Activated CD4-positive, alpha-beta T cell treated with anti-CD3 and anti-CD28 coated beads, Interleukin-2, amount 10 ng/mL, durations not matched to agents 7 days and 5 days (primary cell): ENCODE results near the gene CFAP43. TPM values are rescaled to one million over a fixed set of nuclear protein-coding genes. Genes with fewer than 3 reads are reported as not detected.

Source experiments
- CTCF ChIA-PET: fragments of 350-600 bp; sonication (Branson Sonifier 250); formaldehyde crosslinking; loops from one replicate; lab custom pipeline; 2021; ENCODE audit warnings: antibody characterized with exemption; lab: Charles Lee
- POLR2A ChIA-PET: fragments of 350-600 bp; sonication (Branson Sonifier 250); formaldehyde crosslinking; loops from one replicate; lab custom pipeline; 2021; ENCODE audit warnings: antibody characterized with exemption; lab: Charles Lee
- DNase-seq: peaks from one replicate; pipeline ENCODE4 v3.0.0-alpha.2; 2020
- H3K27ac Mint-ChIP-seq: one replicate; pipeline ENCODE4 v1.8.0; 2021; ENCODE audit warnings: mild to moderate bottlenecking, moderate library complexity, mixed read lengths
- H3K27me3 Mint-ChIP-seq: one replicate; pipeline ENCODE4 v1.8.0; 2021; ENCODE audit warnings: mixed read lengths
- H3K36me3 Mint-ChIP-seq: one replicate; pipeline ENCODE4 v1.8.0; 2021; ENCODE audit warnings: low read depth, mixed read lengths
- H3K4me1 Mint-ChIP-seq: one replicate; pipeline ENCODE4 v1.8.0; 2021; ENCODE audit warnings: mixed read lengths
- H3K4me3 Mint-ChIP-seq: one replicate; pipeline ENCODE4 v1.8.0; 2021; ENCODE audit warnings: mild to moderate bottlenecking, moderate library complexity, mixed read lengths
- H3K9me3 Mint-ChIP-seq: one replicate; pipeline ENCODE4 v1.8.0; 2021; ENCODE audit warnings: mixed read lengths
- total RNA-seq, 2 experiments: library from RNA; stranded (reverse); gene quantifications; one replicate each; pipeline ENCODE4 v1.2.3, GENCODE V29; 2021

CFAP43 gene
- total RNA-seq, 2 experiments from 2014 or later = not detected

GRCh38 chr10:104120512-104120902, 111.7 kb downstream of the CFAP43 start:
- Mint-ChIP-seq H3K4me3 (peak overlapping the region; percentile 94), H3K4me1 (peaks cover 40% of the 10 kb centered on the region), H3K27me3 (peaks cover 9% of the 10 kb centered on the region), H3K27ac (peak overlapping the region; percentile 100), H3K36me3 (peaks cover 10% of the 10 kb centered on the region), H3K9me3 (no peaks in the 10 kb centered on the region)
- ChIA-PET CTCF (interaction anchor here (0.8 to 1.8 kb wide), 12 partner anchors 8 to 233 kb away, joined by 3 to 7 read pairs (median 5); no protein-coding TSS in a partner anchor), POLR2A (interaction anchor here (0.6 to 1.7 kb wide), 4 partner anchors 73 to 226 kb away, joined by 4 to 5 read pairs (median 4); no protein-coding TSS in a partner anchor)
- DNase-seq = no peak

- H3K36me3 Mint-ChIP-seq = peaks cover 5% of the 10 kb centered on the region
- CTCF ChIA-PET = interaction anchor here (1.6 kb wide), 1 partner anchor 210 kb away, joined by 4 read pairs; no protein-coding TSS in a partner anchor
- H3K4me3 Mint-ChIP-seq = no peak overlapping the region
- H3K27me3 Mint-ChIP-seq = peaks cover 9% of the 10 kb centered on the region
- H3K9me3 Mint-ChIP-seq = no peaks in the 10 kb centered on the region
- POLR2A ChIA-PET = interaction anchor here (0.9 kb wide), 1 partner anchor 225 kb away, joined by 4 read pairs; no protein-coding TSS in a partner anchor
- peaks cover 35% of the 10 kb centered on the region for H3K4me1 Mint-ChIP-seq
- DNase-seq = no peak
- H3K27ac Mint-ChIP-seq = no peak overlapping the region
Measured at GRCh38 chr10:104119996-104120395, 112.2 kb downstream of the CFAP43 start.

- Mint-ChIP-seq H3K4me3 (no peak overlapping the region), H3K27me3 (peaks cover 9% of the 10 kb centered on the region), H3K27ac (no peak overlapping the region), H3K9me3 (no peaks in the 10 kb centered on the region), H3K36me3 (no peaks in the 10 kb centered on the region), H3K4me1 (peaks cover 26% of the 10 kb centered on the region)
- no peak for DNase-seq
- ChIA-PET POLR2A (no interaction called here), CTCF (no interaction called here)
Measured at GRCh38 chr10:104117839-104118323, 114.3 kb downstream of the CFAP43 start.

- no peak overlapping the region for H3K4me3 Mint-ChIP-seq
- H3K9me3 Mint-ChIP-seq = no peaks in the 10 kb centered on the region
- H3K4me1 Mint-ChIP-seq = peaks cover 9% of the 10 kb centered on the region
- no peaks in the 10 kb centered on the region for H3K36me3 Mint-ChIP-seq
- POLR2A ChIA-PET = no interaction called here
- peaks cover 20% of the 10 kb centered on the region for H3K27me3 Mint-ChIP-seq
- DNase-seq = no peak
- no peak overlapping the region for H3K27ac Mint-ChIP-seq
- CTCF ChIA-PET = interaction anchor here (0.7 to 1.7 kb wide), 3 partner anchors 8 to 423 kb away, joined by 3 to 5 read pairs (median 3); partner anchors contain the start of gene SFR1
Measured at GRCh38 chr10:104113376-104113956, 118.7 kb downstream of the CFAP43 start.

GRCh38 chr10:104109908-104110662, 122.1 kb downstream of the CFAP43 start:
- Mint-ChIP-seq H3K9me3 (no peaks in the 10 kb centered on the region), H3K4me1 (peaks cover 9% of the 10 kb centered on the region), H3K36me3 (no peaks in the 10 kb centered on the region), H3K27ac (no peak overlapping the region), H3K27me3 (peaks cover 11% of the 10 kb centered on the region), H3K4me3 (no peak overlapping the region)
- CTCF ChIA-PET = interaction anchor here (1.1 kb wide), 2 partner anchors 11 to 40 kb away, joined by 3 to 6 read pairs; partner anchors contain the start of gene SFR1
- no peak for DNase-seq
- POLR2A ChIA-PET = no interaction called here

GRCh38 chr10:104104926-104105325, 127.2 kb downstream of the CFAP43 start:
- Mint-ChIP-seq H3K27me3 (peaks cover 11% of the 10 kb centered on the region), H3K4me3 (no peak overlapping the region), H3K27ac (no peak overlapping the region), H3K9me3 (no peaks in the 10 kb centered on the region), H3K4me1 (peaks cover 2% of the 10 kb centered on the region), H3K36me3 (no peaks in the 10 kb centered on the region)
- POLR2A ChIA-PET = no interaction called here
- no peak for DNase-seq
- CTCF ChIA-PET = no interaction called here

- H3K27me3 Mint-ChIP-seq = peaks cover 11% of the 10 kb centered on the region
Measured at GRCh38 chr10:104104418-104104817, 127.7 kb downstream of the CFAP43 start.

GRCh38 chr10:104103956-104104355, 128.2 kb downstream of the CFAP43 start:
- ChIA-PET POLR2A (no interaction called here), CTCF (no interaction called here)
- Mint-ChIP-seq H3K36me3 (no peaks in the 10 kb centered on the region), H3K27ac (no peak overlapping the region), H3K9me3 (no peaks in the 10 kb centered on the region), H3K4me1 (no peaks in the 10 kb centered on the region), H3K27me3 (peaks cover 13% of the 10 kb centered on the region), H3K4me3 (no peak overlapping the region)
- no peak for DNase-seq

More at GRCh38 chr10:104104418-104104817, 127.7 kb downstream of the CFAP43 start:
- no peak overlapping the region for H3K4me3 Mint-ChIP-seq
- ChIA-PET POLR2A (no interaction called here), CTCF (no interaction called here)
- H3K9me3 Mint-ChIP-seq = no peaks in the 10 kb centered on the region
- H3K36me3 Mint-ChIP-seq = no peaks in the 10 kb centered on the region
- H3K27ac Mint-ChIP-seq = no peak overlapping the region
- DNase-seq = no peak
- no peaks in the 10 kb centered on the region for H3K4me1 Mint-ChIP-seq

GRCh38 chr10:104101902-104102301, 130.3 kb downstream of the CFAP43 start:
- DNase-seq = no peak
- H3K36me3 Mint-ChIP-seq = no peaks in the 10 kb centered on the region
- H3K4me3 Mint-ChIP-seq = no peak overlapping the region
- peaks cover 3% of the 10 kb centered on the region for H3K9me3 Mint-ChIP-seq
- peaks cover 13% of the 10 kb centered on the region for H3K27me3 Mint-ChIP-seq
- ChIA-PET CTCF (no interaction called here), POLR2A (no interaction called here)
- H3K4me1 Mint-ChIP-seq = no peaks in the 10 kb centered on the region
- no peak overlapping the region for H3K27ac Mint-ChIP-seq

GRCh38 chr10:104100795-104101194, 131.4 kb downstream of the CFAP43 start:
- DNase-seq = no peak
- POLR2A ChIA-PET = no interaction called here
- H3K9me3 Mint-ChIP-seq = peaks cover 7% of the 10 kb centered on the region
- no peaks in the 10 kb centered on the region for H3K36me3 Mint-ChIP-seq
- H3K27ac Mint-ChIP-seq = no peak overlapping the region
- no peaks in the 10 kb centered on the region for H3K4me1 Mint-ChIP-seq
- H3K27me3 Mint-ChIP-seq = peaks cover 13% of the 10 kb centered on the region
- CTCF ChIA-PET = interaction anchor here (1.1 to 2.0 kb wide), 2 partner anchors 9 to 20 kb away, joined by 3 to 7 read pairs; partner anchors contain the start of gene SFR1
- no peak overlapping the region for H3K4me3 Mint-ChIP-seq

GRCh38 chr10:104099941-104100340, 132.2 kb downstream of the CFAP43 start:
- Mint-ChIP-seq H3K9me3 (peaks cover 7% of the 10 kb centered on the region), H3K4me3 (no peak overlapping the region), H3K4me1 (no peaks in the 10 kb centered on the region), H3K27ac (no peak overlapping the region), H3K36me3 (no peaks in the 10 kb centered on the region), H3K27me3 (peaks cover 13% of the 10 kb centered on the region)
- ChIA-PET POLR2A (no interaction called here), CTCF (interaction anchor here (2.0 kb wide), 1 partner anchor 21 kb away, joined by 7 read pairs; the partner anchor contains the start of gene SFR1)
- no peak for DNase-seq

- H3K4me3 Mint-ChIP-seq = no peak overlapping the region
- no peaks in the 10 kb centered on the region for H3K4me1 Mint-ChIP-seq
- peaks cover 7% of the 10 kb centered on the region for H3K9me3 Mint-ChIP-seq
- no peak for DNase-seq
- CTCF ChIA-PET = interaction anchor here (2.0 kb wide), 1 partner anchor 22 kb away, joined by 7 read pairs; the partner anchor contains the start of gene SFR1
- POLR2A ChIA-PET = no interaction called here
- no peak overlapping the region for H3K27ac Mint-ChIP-seq
- H3K27me3 Mint-ChIP-seq = peaks cover 13% of the 10 kb centered on the region
- no peaks in the 10 kb centered on the region for H3K36me3 Mint-ChIP-seq
Measured at GRCh38 chr10:104099269-104099668, 132.9 kb downstream of the CFAP43 start.
